ENCODE results near the gene SF3A1. TPM values are rescaled to one million over a fixed set of nuclear protein-coding genes. Genes with fewer than 3 reads are reported as not detected.

SF3A1 gene
- total RNA-seq, 2 donors from 2014 or later, result 151 to 194 TPM

GRCh38 chr22:30294830-30295229 is 61.9 kb downstream of the SF3A1 start:
- Histone ChIP-seq H3K4me3 (no peak overlapping the region), H3K36me3 (peaks cover 15% of the 10 kb centered on the region), H3K27me3 (no peaks in the 10 kb centered on the region), H3K4me1 (peaks cover 6% of the 10 kb centered on the region), H3K27ac (no peak overlapping the region), H3K9me3 (no peaks in the 10 kb centered on the region), H3K9ac (ENCODE audit: low read depth in 2 of 2, low read length in 2 of 2) (no peak overlapping the region)
- intact Hi-C loops (cut with DNase I), result no loop called here
- no peak for DNase-seq
- TF ChIP-seq CTCF (IDR thresholded peaks at IDR 0.05), result no peak

GRCh38 chr22:30294066-30294465 is 62.6 kb downstream of the SF3A1 start:
- intact Hi-C loops (cut with DNase I), result no loop called here
- no peak for TF ChIP-seq CTCF (IDR thresholded peaks at IDR 0.05)
- H3K4me3 ChIP-seq, result no peak overlapping the region
- no peak overlapping the region for H3K9ac ChIP-seq (ENCODE audit: low read depth in 2 of 2, low read length in 2 of 2)
- H3K27ac ChIP-seq, result no peak overlapping the region
- H3K36me3 ChIP-seq, result peaks cover 8% of the 10 kb centered on the region
- no peak for DNase-seq
- peaks cover 6% of the 10 kb centered on the region for H3K4me1 ChIP-seq
- H3K9me3 ChIP-seq, result no peaks in the 10 kb centered on the region
- no peaks in the 10 kb centered on the region for H3K27me3 ChIP-seq

GRCh38 chr22:30293026-30293425 is 63.7 kb downstream of the SF3A1 start:
- H3K9ac ChIP-seq (ENCODE audit: low read depth in 2 of 2, low read length in 2 of 2), result no peak overlapping the region
- H3K9me3 ChIP-seq, result no peaks in the 10 kb centered on the region
- DNase-seq, result no peak
- peaks cover 7% of the 10 kb centered on the region for H3K36me3 ChIP-seq
- H3K4me3 ChIP-seq, result no peak overlapping the region
- intact Hi-C loops (cut with DNase I), result no loop called here
- TF ChIP-seq CTCF (IDR thresholded peaks at IDR 0.05), result no peak
- H3K4me1 ChIP-seq, result peaks cover 13% of the 10 kb centered on the region
- no peak overlapping the region for H3K27ac ChIP-seq
- H3K27me3 ChIP-seq, result no peaks in the 10 kb centered on the region

DNA sequence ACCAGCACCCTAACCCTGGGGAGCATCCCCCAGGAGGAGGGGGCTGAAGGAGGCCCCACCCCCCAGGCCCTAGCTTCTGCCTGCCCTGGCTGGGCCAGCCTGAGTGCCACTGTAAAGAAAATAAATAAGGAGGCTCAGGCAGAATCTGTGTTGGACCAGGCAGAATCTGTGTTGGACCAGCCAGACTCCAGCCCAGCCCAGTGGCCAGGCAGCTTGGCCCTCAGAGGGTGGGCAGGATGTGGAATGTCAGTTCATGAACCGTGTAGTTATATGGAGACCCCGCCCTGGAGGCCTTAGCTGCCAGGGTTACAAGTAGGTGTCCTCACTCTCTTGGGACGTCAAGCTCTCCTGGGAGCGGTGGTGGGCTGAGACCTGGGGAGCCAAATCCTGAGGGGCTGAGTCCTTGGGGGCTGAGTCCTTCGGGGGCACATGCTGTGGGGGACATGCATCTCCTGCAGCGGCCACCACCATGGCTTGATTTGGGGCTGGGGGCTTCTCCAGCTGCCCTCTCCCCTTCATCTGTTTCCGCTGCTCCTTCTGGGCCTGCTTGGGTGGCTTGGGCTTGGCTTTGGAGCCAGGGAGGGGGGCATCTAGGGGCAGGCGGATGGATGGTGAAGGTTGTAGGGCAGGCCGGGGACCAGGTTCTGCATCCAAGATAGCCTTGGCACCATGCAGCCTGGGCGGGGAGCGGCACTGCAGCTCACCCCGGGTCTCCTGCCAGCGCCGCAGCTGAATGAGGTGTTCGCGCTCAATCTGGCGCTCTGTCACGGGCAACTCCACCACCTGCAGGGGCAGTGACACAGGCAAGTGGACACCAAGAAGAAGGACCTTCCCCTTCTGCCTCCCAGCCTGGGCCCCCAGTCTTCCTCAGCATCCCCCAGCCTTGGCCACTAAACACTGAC is 64.4 kb downstream of the SF3A1 start:
- DNase-seq, result no peak
- Histone ChIP-seq H3K9ac (ENCODE audit: low read depth in 2 of 2, low read length in 2 of 2) (no peak overlapping the region), H3K4me3 (no peak overlapping the region), H3K4me1 (peaks cover 13% of the 10 kb centered on the region), H3K27me3 (no peaks in the 10 kb centered on the region), H3K36me3 (peaks cover 7% of the 10 kb centered on the region), H3K27ac (no peak overlapping the region), H3K9me3 (no peaks in the 10 kb centered on the region)
- intact Hi-C loops (cut with DNase I), result no loop called here
- TF ChIP-seq CTCF (IDR thresholded peaks at IDR 0.05), result no peak

- peak; percentile 70 for DNase-seq
- no peaks in the 10 kb centered on the region for H3K9me3 ChIP-seq
- intact Hi-C loops (cut with DNase I), result no loop called here
- H3K4me3 ChIP-seq, result no peak overlapping the region
- peak overlapping the region; percentile 58 for H3K27ac ChIP-seq
- peaks cover 13% of the 10 kb centered on the region for H3K4me1 ChIP-seq
- H3K27me3 ChIP-seq, result no peaks in the 10 kb centered on the region
- peaks cover 7% of the 10 kb centered on the region for H3K36me3 ChIP-seq
- H3K9ac ChIP-seq (ENCODE audit: low read depth in 2 of 2, low read length in 2 of 2), result peak overlapping the region in 1 of 2 donors; percentile 28
- TF ChIP-seq CTCF (IDR thresholded peaks at IDR 0.05), result no peak
These were observed 65.4 kb downstream of the SF3A1 start for GRCh38 chr22:30291058-30291892.
